HepG2 (cell line): ENCODE data around the gene AMD1. TPM values are rescaled to one million over a fixed set of nuclear protein-coding genes. Genes with fewer than 3 reads are reported as not detected.
A peak's percentile ranks its signal among the peaks of the same experiment; 100 is the strongest.

Experiments
- GABPB1 ChIP-seq: IDR thresholded peaks from 2 replicates; pipeline ENCODE4 v1.6.1; 2016; ENCODE audit warnings: mild to moderate bottlenecking, missing genetic modification reagents, moderate library complexity, missing compliant biosample characterization
- KDM4B ChIP-seq: sonication (generic); formaldehyde crosslinking; IDR thresholded peaks from 2 replicates; pipeline ENCODE4 v1.4.0; 2020; ENCODE audit warnings: missing genetic modification reagents
- KMT2A ChIP-seq: sonication (generic); formaldehyde crosslinking; IDR thresholded peaks from 2 replicates; pipeline ENCODE4 v1.4.0; 2020; ENCODE audit warnings: missing genetic modification reagents
- MNT ChIP-seq: fragments of 450-650 bp; IDR thresholded peaks from 2 replicates; pipeline ENCODE4 v1.6.1; 2016
- RBAK ChIP-seq: sonication (generic); formaldehyde crosslinking; IDR thresholded peaks from 2 replicates; pipeline ENCODE4 v1.5.1; 2020; ENCODE audit warnings: mild to moderate bottlenecking, missing genetic modification reagents
- RXRA ChIP-seq: sonication (generic); formaldehyde crosslinking; IDR thresholded peaks from 2 replicates; pipeline ENCODE4 v1.5.1; 2020; ENCODE audit warnings: missing genetic modification reagents
- SAFB2 ChIP-seq: sonication (generic); formaldehyde crosslinking; IDR thresholded peaks from 2 replicates; pipeline ENCODE4 v1.5.1; 2020; ENCODE audit warnings: missing genetic modification reagents, low read depth, mild to moderate bottlenecking, borderline replicate concordance
- SMARCC2 ChIP-seq: fragments of 450-650 bp; IDR thresholded peaks from 2 replicates; pipeline ENCODE4 v1.6.1; 2017; ENCODE audit warnings: antibody characterized with exemption, mild to moderate bottlenecking
- SOX6 ChIP-seq, 2 experiments: fragments of 450-650 bp in 1 of 2; sonication (generic) in 1 of 2; formaldehyde crosslinking in 1 of 2; IDR thresholded peaks; 2 replicates each; pipeline versions ENCODE4 v1.4.0 to v1.6.1; 2017 to 2020; ENCODE audit warnings: antibody characterized with exemption in 1 of 2, mild to moderate bottlenecking in 1 of 2, missing genetic modification reagents in 1 of 2
- TFDP2 ChIP-seq: sonication (generic); formaldehyde crosslinking; IDR thresholded peaks from 2 replicates; pipeline ENCODE4 v1.4.0; 2020; ENCODE audit warnings: missing genetic modification reagents
- ZBTB40 ChIP-seq, 2 experiments: fragments of 450-650 bp in 1 of 2; sonication (generic) in 1 of 2; formaldehyde crosslinking in 1 of 2; IDR thresholded peaks; 2 replicates each; pipeline versions ENCODE4 v1.6.1 to v1.8.0; 2016 to 2022; ENCODE audit warnings: antibody characterized with exemption in 1 of 2, mild to moderate bottlenecking in 1 of 2, missing genetic modification reagents in 1 of 2
- ZIK1 ChIP-seq: sonication (generic); formaldehyde crosslinking; IDR thresholded peaks from 2 replicates; pipeline ENCODE4 v1.5.0; 2020; ENCODE audit warnings: mild to moderate bottlenecking, low read depth, missing genetic modification reagents, borderline replicate concordance
- ZKSCAN8 ChIP-seq: IDR thresholded peaks from 2 replicates; pipeline ENCODE4 v1.6.1; 2016; ENCODE audit warnings: borderline replicate concordance, missing genetic modification reagents, missing compliant biosample characterization
- ZNF557 ChIP-seq: sonication (generic); formaldehyde crosslinking; IDR thresholded peaks from 2 replicates; pipeline ENCODE4 v1.4.0; 2020; ENCODE audit warnings: missing genetic modification reagents
- ZNF572 ChIP-seq: sonication (generic); formaldehyde crosslinking; IDR thresholded peaks from 2 replicates; pipeline ENCODE4 v1.5.1; 2020; ENCODE audit warnings: mild to moderate bottlenecking, missing genetic modification reagents
- ZNF616 ChIP-seq: sonication (generic); formaldehyde crosslinking; IDR thresholded peaks from 2 replicates; pipeline ENCODE4 v1.5.0; 2020; ENCODE audit warnings: low read depth, mild to moderate bottlenecking, missing genetic modification reagents
- ZNF768 ChIP-seq: sonication (generic); formaldehyde crosslinking; IDR thresholded peaks from 2 replicates; pipeline ENCODE4 v1.4.0; 2020; ENCODE audit warnings: missing genetic modification reagents
- polyA plus RNA-seq, 8 experiments: library from polyadenylated mRNA; depleted of rRNA in 3 of 8; stranded (reverse) in 7 of 8; unstranded in 1 of 8; fragments of >200 nt; fragmentation: Illumina TruSeq in 4 of 8; extraction: Trizol in 4 of 8; gene quantifications; 2 replicates each; pipeline versions ENCODE4 v1.2.1 to v1.2.3, GENCODE V29; 2011 to 2016; ENCODE audit warnings: low read depth in 4 of 8, missing spikeins in 1 of 8, mixed read lengths in 1 of 8; ENCODE audit not compliant: insufficient read depth in 1 of 8
- total RNA-seq, 5 experiments: library from RNA; depleted of rRNA; stranded (reverse); fragments of >200 nt; fragmentation: Illumina TruSeq; extraction: Trizol; gene quantifications; 2 replicates each; pipeline ENCODE4 v1.2.3, GENCODE V29; 2016; ENCODE audit warnings: low read depth in 1 of 5

AMD1 gene
- total and polyA plus RNA-seq, 2 of the 13 experiments (the other 11 are each of a cell fraction or from before 2014, with no cell fraction given), result 108 to 123 TPM

GRCh38 chr6:110876170-110876773 lies 1.7 kb downstream of the AMD1 start (continued):
- TF ChIP-seq MNT, result peak; percentile 46; the same call in 1 of the 2 replicates
- 0 out of 2 replicates have a peak, but pooled peaks have one; percentile 7 for TF ChIP-seq ZNF768
- no peak for TF ChIP-seq SOX6 (IDR thresholded peaks at IDR 0.05)
- TF ChIP-seq SOX6 (CRISPR knock-in tag; IDR thresholded peaks at IDR 0.05), result peak; percentile 28; the same call in 1 of the 2 replicates
- no peak for TF ChIP-seq ZNF616
- peak; percentile 15 for TF ChIP-seq KDM4B
- TF ChIP-seq ZKSCAN8, result peak; percentile 59; the same call in 1 of the 2 replicates
- peak; percentile 71 for TF ChIP-seq KMT2A (CRISPR knock-in tag)
- TF ChIP-seq TFDP2 (CRISPR knock-in tag), result peak; percentile 20; the same call in 1 of the 2 replicates
- TF ChIP-seq SAFB2 (CRISPR knock-in tag), result peak; percentile 31; the same call in 1 of the 2 replicates
- TF ChIP-seq ZNF572 (CRISPR knock-in tag), result peak; percentile 50; the same call in 1 of the 2 replicates
- no peak for TF ChIP-seq RBAK (CRISPR knock-in tag)
- TF ChIP-seq SMARCC2, result no peak
- TF ChIP-seq RXRA (CRISPR knock-in tag), result peak; percentile 49; the same call in 1 of the 2 replicates
- TF ChIP-seq ZNF557 (CRISPR knock-in tag), result no peak
- no peak for TF ChIP-seq ZIK1 (CRISPR knock-in tag)
- no peak for TF ChIP-seq ZBTB40 (IDR thresholded peaks at IDR 0.05)
- TF ChIP-seq ZBTB40 (CRISPR knock-in tag; IDR thresholded peaks at IDR 0.05), result peak; percentile 9; the same call in 1 of the 2 replicates
- peak; percentile 44; the same call in 1 of the 2 replicates for TF ChIP-seq GABPB1 (CRISPR knock-in tag)
